SK-N-SH (cell line): ENCODE measurements around the gene SSRP1. TPM values are rescaled to one million over a fixed set of nuclear protein-coding genes. Genes with fewer than 3 reads are reported as not detected.

Source experiments
- CTCF ChIA-PET: fragments of 300-600, 350-600 bp; formaldehyde crosslinking; extraction: SDS; loops from one replicate; lab custom pipeline; 2021; lab: Yijun Ruan, JAX
- POLR2A ChIA-PET: fragments of 350-600 bp; sonication (Branson Sonifier 250); formaldehyde crosslinking; extraction: SDS; loops from one replicate; lab custom pipeline; 2020; ENCODE audit warnings: antibody characterized with exemption, inconsistent platforms; lab: Yijun Ruan, JAX
- DNase-seq: peaks from one replicate; pipeline ENCODE4 v3.0.0; 2012
- H2AFZ ChIP-seq: fragments of 200-600 bp; sonication (generic); 2 replicates; pipeline ENCODE4 v1.8.1; 2016; ENCODE audit warnings: antibody characterized with exemption, mild to moderate bottlenecking, low read depth
- H3F3A ChIP-seq: fragments of 200-600 bp; sonication (generic); replicated peaks from 2 replicates; pipeline ENCODE3; 2016; ENCODE audit warnings: antibody characterized with exemption, mild to moderate bottlenecking; ENCODE audit not compliant: insufficient read depth
- H3K27ac ChIP-seq, 2 experiments: fragments of 200-500 bp in 1 of 2; fragments of 200-600 bp in 1 of 2; sonication (Bioruptor generic) in 1 of 2; sonication (generic), shearing (Covaris generic) in 1 of 2; 2 replicates each; pipeline versions ENCODE4 v1.5.1 to v1.6.1; 2014 to 2016; ENCODE audit warnings: low read depth in 2 of 2, inconsistent platforms in 1 of 2, low read length in 1 of 2, mild to moderate bottlenecking in 1 of 2, mixed read lengths in 1 of 2
- H3K27me3 ChIP-seq: fragments of 200-600 bp; sonication (generic), shearing (Covaris generic); 2 replicates; pipeline ENCODE4 v1.6.1; 2016; ENCODE audit warnings: mixed run types; ENCODE audit not compliant: insufficient read depth
- H3K36me3 ChIP-seq, 2 experiments: fragments of 200-500 bp in 1 of 2; fragments of 200-600 bp in 1 of 2; sonication (Bioruptor generic) in 1 of 2; sonication (generic) in 1 of 2; replicated peaks in 1 of 2; 2 replicates each; pipeline versions ENCODE3 to v1.5.1; 2014 to 2016; ENCODE audit warnings: low read length in 1 of 2, mild to moderate bottlenecking in 1 of 2; ENCODE audit not compliant: insufficient read depth in 2 of 2, control insufficient read depth in 1 of 2
- H3K4me1 ChIP-seq, 2 experiments: fragments of 200-500 bp in 1 of 2; fragments of 200-600 bp in 1 of 2; sonication (Bioruptor generic) in 1 of 2; sonication (generic), shearing (Covaris generic) in 1 of 2; 2 replicates each; pipeline versions ENCODE4 v1.5.1 to v1.6.1; 2014 to 2016; ENCODE audit warnings: low read depth in 1 of 2, low read length in 1 of 2, mixed run types in 1 of 2; ENCODE audit not compliant: insufficient read depth in 2 of 2, control insufficient read depth in 1 of 2
- H3K4me2 ChIP-seq: fragments of 200-600 bp; sonication (generic), shearing (Covaris generic); 2 replicates; pipeline ENCODE4 v1.6.1; 2017; ENCODE audit warnings: mixed run types
- H3K4me3 ChIP-seq, 2 experiments: fragments of 200-500 bp in 1 of 2; fragments of 200-600 bp in 1 of 2; sonication (Bioruptor generic) in 1 of 2; sonication (generic), shearing (Covaris generic) in 1 of 2; 2 replicates each; pipeline versions ENCODE4 v1.5.1 to v1.8.1; 2014 to 2016; ENCODE audit warnings: low read depth in 2 of 2, inconsistent platforms in 1 of 2, low read length in 1 of 2, mild to moderate bottlenecking in 1 of 2, mixed read lengths in 1 of 2, moderate library complexity in 1 of 2
- H3K79me2 ChIP-seq: fragments of 200-600 bp; sonication (generic); 2 replicates; pipeline ENCODE4 v1.8.1; 2017; ENCODE audit warnings: mild to moderate bottlenecking; ENCODE audit not compliant: insufficient read depth
- H3K9ac ChIP-seq: fragments of 200-600 bp; sonication (generic); 2 replicates; pipeline ENCODE4 v1.6.1; 2017; ENCODE audit warnings: mixed run types
- H3K9me2 ChIP-seq: fragments of 200-600 bp; sonication (generic); 2 replicates; pipeline ENCODE4 v1.6.1; 2017; ENCODE audit warnings: mixed run types
- H3K9me3 ChIP-seq: fragments of 200-600 bp; sonication (generic); 2 replicates; pipeline ENCODE4 v1.6.1; 2017; ENCODE audit warnings: mixed run types, mild to moderate bottlenecking, moderate library complexity
- H4K20me1 ChIP-seq: fragments of 200-600 bp; sonication (generic); 2 replicates; pipeline ENCODE4 v1.6.1; 2017; ENCODE audit warnings: mild to moderate bottlenecking, mixed run types; ENCODE audit not compliant: insufficient read depth
- CHD2 ChIP-seq: fragments of 150-350 bp; IDR thresholded peaks from 2 replicates; pipeline ENCODE4 v1.6.1; 2018; ENCODE audit warnings: low read length; ENCODE audit not compliant: partially characterized antibody
- FOXJ3 ChIP-seq: sonication (generic); formaldehyde crosslinking; IDR thresholded peaks from 2 replicates; pipeline ENCODE4 v1.5.1; 2020; ENCODE audit warnings: mild to moderate bottlenecking, missing genetic modification reagents
- GATA2 ChIP-seq: sonication (generic); formaldehyde crosslinking; IDR thresholded peaks from 2 replicates; pipeline ENCODE4 v1.5.0; 2020; ENCODE audit warnings: mild to moderate bottlenecking, missing genetic modification reagents
- MEF2A ChIP-seq: IDR thresholded peaks from 2 replicates; pipeline ENCODE4 v1.4.0; 2012; ENCODE audit warnings: low read depth, borderline replicate concordance
- NFIC ChIP-seq: IDR thresholded peaks from 2 replicates; pipeline ENCODE4 v1.4.0; 2012; ENCODE audit warnings: borderline replicate concordance
- RXRA ChIP-seq: IDR thresholded peaks from 2 replicates; pipeline ENCODE4 v1.4.0; 2012; ENCODE audit warnings: low read depth, mild to moderate bottlenecking, borderline replicate concordance
- SMC3 ChIP-seq: IDR thresholded peaks from 2 replicates; pipeline ENCODE4 v1.6.1; 2012; ENCODE audit warnings: low read depth, low read length, improper control_type of control experiment
- TCF12 ChIP-seq: IDR thresholded peaks from 2 replicates; pipeline ENCODE4 v1.4.0; 2012
- TEAD4 ChIP-seq: IDR thresholded peaks from 2 replicates; pipeline ENCODE4 v1.4.0; 2012; ENCODE audit warnings: mild to moderate bottlenecking, borderline replicate concordance; ENCODE audit not compliant: insufficient read depth
- WGBS: methylation state at CpG from one replicate; pipeline ENCODE4 v1.1.6; 2017; ENCODE audit warnings: low lambda C conversion rate; 5-methylcytosine and 5-hydroxymethylcytosine counted together
- polyA plus RNA-seq, 3 experiments: library from polyadenylated mRNA; depleted of rRNA; stranded (reverse); fragments of >200 nt; gene quantifications; 2 replicates each; pipeline ENCODE4 v1.2.3, GENCODE V29; 2012
- TF ChIP-seq, protein P1 (sequence below): IDR thresholded peaks from 2 replicates; pipeline ENCODE4 v1.6.1; 2012; ENCODE audit warnings: mild to moderate bottlenecking, low read depth, low read length, moderate library complexity
- TF ChIP-seq, protein P2 (sequence below): IDR thresholded peaks from 2 replicates; pipeline ENCODE4 v1.4.0; 2012; ENCODE audit warnings: low read depth, borderline replicate concordance
- TF ChIP-seq, protein P3 (sequence below): fragments of 200-600 bp; sonication (generic); IDR thresholded peaks from 2 replicates; pipeline ENCODE4 v1.6.1; 2017; ENCODE audit warnings: antibody characterized with exemption, mild to moderate bottlenecking, moderate library complexity
- TF ChIP-seq, protein P4 (sequence below): fragments of 150-350 bp; IDR thresholded peaks from 2 replicates; pipeline ENCODE4 v1.6.1; 2016; ENCODE audit warnings: mild to moderate bottlenecking, low read depth, low read length
- TF ChIP-seq, protein P5 (sequence below): fragments of 150-350 bp; IDR thresholded peaks from 2 replicates; pipeline ENCODE4 v1.6.1; 2017; ENCODE audit warnings: antibody characterized with exemption, low read length, low read depth, borderline replicate concordance

The SSRP1 gene
- polyA plus RNA-seq, 1 of the 3 experiments (the other 2 are of a cell fraction) = 137 TPM

DNA sequence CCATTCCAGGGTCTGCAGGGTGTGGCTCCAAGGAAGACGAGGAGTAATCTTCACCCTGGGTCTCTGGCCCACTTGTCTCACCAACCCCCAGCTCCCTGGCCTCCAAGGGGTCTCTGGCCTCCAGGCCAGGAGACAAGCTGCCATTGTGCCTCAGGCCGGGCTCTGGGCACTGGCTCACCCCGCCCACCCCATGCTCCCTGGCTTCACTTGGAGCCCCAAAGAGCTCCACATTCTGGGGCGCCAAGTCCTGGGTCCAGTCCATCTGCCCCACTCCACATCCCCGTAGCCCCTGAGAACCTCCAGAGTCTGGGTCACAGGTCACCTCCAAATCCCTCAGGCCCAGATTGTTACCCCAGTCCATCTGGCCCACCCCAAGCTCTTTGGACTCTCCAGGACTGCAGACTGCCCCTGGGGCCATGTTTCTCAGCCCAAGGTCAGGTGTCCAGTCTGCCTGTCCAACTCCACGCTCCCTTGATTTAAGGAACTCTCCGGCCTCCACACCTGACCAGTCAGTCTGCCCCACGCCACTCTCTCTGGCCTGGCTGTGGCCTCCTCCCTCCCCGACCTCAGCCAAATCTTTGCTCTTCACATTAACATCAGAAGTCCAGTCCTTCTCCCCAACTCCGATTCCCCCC is 27.1 kb downstream of the SSRP1 start (continued):
- TF ChIP-seq MEF2A (no peak), SMC3 (no peak), TEAD4 (no peak), RXRA (no peak)
- TF ChIP-seq, protein P1, sequence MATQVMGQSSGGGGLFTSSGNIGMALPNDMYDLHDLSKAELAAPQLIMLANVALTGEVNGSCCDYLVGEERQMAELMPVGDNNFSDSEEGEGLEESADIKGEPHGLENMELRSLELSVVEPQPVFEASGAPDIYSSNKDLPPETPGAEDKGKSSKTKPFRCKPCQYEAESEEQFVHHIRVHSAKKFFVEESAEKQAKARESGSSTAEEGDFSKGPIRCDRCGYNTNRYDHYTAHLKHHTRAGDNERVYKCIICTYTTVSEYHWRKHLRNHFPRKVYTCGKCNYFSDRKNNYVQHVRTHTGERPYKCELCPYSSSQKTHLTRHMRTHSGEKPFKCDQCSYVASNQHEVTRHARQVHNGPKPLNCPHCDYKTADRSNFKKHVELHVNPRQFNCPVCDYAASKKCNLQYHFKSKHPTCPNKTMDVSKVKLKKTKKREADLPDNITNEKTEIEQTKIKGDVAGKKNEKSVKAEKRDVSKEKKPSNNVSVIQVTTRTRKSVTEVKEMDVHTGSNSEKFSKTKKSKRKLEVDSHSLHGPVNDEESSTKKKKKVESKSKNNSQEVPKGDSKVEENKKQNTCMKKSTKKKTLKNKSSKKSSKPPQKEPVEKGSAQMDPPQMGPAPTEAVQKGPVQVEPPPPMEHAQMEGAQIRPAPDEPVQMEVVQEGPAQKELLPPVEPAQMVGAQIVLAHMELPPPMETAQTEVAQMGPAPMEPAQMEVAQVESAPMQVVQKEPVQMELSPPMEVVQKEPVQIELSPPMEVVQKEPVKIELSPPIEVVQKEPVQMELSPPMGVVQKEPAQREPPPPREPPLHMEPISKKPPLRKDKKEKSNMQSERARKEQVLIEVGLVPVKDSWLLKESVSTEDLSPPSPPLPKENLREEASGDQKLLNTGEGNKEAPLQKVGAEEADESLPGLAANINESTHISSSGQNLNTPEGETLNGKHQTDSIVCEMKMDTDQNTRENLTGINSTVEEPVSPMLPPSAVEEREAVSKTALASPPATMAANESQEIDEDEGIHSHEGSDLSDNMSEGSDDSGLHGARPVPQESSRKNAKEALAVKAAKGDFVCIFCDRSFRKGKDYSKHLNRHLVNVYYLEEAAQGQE = no peak

DNA sequence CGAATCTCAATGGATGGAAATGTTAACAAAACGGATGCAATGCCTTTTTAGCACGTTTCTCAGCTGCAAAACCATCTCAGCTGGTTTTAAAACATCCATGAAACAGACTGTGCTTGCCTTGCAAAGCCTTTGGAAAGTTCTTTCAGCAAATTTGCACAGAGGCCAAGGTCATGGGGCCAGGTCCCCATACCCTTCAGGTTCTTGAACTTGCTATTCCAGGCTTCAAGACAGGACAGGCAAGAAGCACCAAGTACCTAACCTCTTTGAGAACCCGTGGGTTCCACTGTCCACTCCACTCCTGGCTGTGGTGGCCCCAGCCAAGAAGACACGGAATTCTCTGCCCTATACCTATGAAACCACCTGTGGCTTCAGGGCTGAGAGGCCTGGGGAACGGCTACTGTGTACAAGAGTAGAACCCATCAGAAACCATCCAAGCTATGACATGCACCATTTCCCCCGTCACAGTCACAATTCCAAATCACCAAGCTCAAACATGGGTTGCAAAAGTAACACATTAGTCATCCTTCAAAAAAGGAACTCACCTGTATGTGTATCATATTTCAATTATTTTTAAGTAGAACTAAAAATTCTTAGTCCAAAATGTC is 27.9 kb downstream of the SSRP1 start:
- 83% methylated on average over 6 of the region's 7 CpGs for WGBS
- H3K27me3 ChIP-seq = no peaks in the 10 kb centered on the region
- no peak for DNase-seq
- H3K9me2 ChIP-seq = no peaks in the 10 kb centered on the region
- POLR2A ChIA-PET = no interaction called here
- H3K27ac ChIP-seq = no peak overlapping the region
- peaks cover 8% of the 10 kb centered on the region for H3F3A ChIP-seq
- H4K20me1 ChIP-seq = peaks cover 37% of the 10 kb centered on the region
- peaks cover 69% of the 10 kb centered on the region for H3K79me2 ChIP-seq
- H2AFZ ChIP-seq = no peak overlapping the region
- no peak overlapping the region for H3K4me3 ChIP-seq
- H3K4me2 ChIP-seq = peak overlapping the region; percentile 28; the same call in 1 of the 2 replicates
- CTCF ChIA-PET = interaction anchor here (2.0 to 2.6 kb wide), 2 partner anchors 10 to 58 kb away, joined by 5 to 10 read pairs; no protein-coding TSS in a partner anchor
- H3K4me1 ChIP-seq = peaks cover 0 to 10% of the 10 kb centered on the region in 2 experiments; a peak in 2 of 4 replicates
- no peak overlapping the region for H3K9ac ChIP-seq
- peaks cover 17 to 51% of the 10 kb centered on the region in 2 experiments for H3K36me3 ChIP-seq
- H3K9me3 ChIP-seq = no peaks in the 10 kb centered on the region
- no peak for TF ChIP-seq RXRA
- TF ChIP-seq, protein P1 = no peak
- TF ChIP-seq GATA2 (CRISPR knock-in tag) = no peak
- no peak for TF ChIP-seq FOXJ3 (CRISPR knock-in tag)
- TF ChIP-seq, protein P2, sequence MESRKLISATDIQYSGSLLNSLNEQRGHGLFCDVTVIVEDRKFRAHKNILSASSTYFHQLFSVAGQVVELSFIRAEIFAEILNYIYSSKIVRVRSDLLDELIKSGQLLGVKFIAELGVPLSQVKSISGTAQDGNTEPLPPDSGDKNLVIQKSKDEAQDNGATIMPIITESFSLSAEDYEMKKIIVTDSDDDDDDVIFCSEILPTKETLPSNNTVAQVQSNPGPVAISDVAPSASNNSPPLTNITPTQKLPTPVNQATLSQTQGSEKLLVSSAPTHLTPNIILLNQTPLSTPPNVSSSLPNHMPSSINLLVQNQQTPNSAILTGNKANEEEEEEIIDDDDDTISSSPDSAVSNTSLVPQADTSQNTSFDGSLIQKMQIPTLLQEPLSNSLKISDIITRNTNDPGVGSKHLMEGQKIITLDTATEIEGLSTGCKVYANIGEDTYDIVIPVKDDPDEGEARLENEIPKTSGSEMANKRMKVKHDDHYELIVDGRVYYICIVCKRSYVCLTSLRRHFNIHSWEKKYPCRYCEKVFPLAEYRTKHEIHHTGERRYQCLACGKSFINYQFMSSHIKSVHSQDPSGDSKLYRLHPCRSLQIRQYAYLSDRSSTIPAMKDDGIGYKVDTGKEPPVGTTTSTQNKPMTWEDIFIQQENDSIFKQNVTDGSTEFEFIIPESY = no peak
- TF ChIP-seq, protein P3, sequence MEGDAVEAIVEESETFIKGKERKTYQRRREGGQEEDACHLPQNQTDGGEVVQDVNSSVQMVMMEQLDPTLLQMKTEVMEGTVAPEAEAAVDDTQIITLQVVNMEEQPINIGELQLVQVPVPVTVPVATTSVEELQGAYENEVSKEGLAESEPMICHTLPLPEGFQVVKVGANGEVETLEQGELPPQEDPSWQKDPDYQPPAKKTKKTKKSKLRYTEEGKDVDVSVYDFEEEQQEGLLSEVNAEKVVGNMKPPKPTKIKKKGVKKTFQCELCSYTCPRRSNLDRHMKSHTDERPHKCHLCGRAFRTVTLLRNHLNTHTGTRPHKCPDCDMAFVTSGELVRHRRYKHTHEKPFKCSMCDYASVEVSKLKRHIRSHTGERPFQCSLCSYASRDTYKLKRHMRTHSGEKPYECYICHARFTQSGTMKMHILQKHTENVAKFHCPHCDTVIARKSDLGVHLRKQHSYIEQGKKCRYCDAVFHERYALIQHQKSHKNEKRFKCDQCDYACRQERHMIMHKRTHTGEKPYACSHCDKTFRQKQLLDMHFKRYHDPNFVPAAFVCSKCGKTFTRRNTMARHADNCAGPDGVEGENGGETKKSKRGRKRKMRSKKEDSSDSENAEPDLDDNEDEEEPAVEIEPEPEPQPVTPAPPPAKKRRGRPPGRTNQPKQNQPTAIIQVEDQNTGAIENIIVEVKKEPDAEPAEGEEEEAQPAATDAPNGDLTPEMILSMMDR = no peak
- TF ChIP-seq, protein P4, sequence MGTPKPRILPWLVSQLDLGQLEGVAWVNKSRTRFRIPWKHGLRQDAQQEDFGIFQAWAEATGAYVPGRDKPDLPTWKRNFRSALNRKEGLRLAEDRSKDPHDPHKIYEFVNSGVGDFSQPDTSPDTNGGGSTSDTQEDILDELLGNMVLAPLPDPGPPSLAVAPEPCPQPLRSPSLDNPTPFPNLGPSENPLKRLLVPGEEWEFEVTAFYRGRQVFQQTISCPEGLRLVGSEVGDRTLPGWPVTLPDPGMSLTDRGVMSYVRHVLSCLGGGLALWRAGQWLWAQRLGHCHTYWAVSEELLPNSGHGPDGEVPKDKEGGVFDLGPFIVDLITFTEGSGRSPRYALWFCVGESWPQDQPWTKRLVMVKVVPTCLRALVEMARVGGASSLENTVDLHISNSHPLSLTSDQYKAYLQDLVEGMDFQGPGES = no peak
- no peak for TF ChIP-seq SMC3
- no peak for TF ChIP-seq CHD2
- TF ChIP-seq TCF12 = no peak
- TF ChIP-seq NFIC = no peak
- no peak for TF ChIP-seq MEF2A
- TF ChIP-seq, protein P5, sequence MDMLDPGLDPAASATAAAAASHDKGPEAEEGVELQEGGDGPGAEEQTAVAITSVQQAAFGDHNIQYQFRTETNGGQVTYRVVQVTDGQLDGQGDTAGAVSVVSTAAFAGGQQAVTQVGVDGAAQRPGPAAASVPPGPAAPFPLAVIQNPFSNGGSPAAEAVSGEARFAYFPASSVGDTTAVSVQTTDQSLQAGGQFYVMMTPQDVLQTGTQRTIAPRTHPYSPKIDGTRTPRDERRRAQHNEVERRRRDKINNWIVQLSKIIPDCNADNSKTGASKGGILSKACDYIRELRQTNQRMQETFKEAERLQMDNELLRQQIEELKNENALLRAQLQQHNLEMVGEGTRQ = no peak
